ENCODE results near the gene LONRF3. TPM values are rescaled to one million over a fixed set of nuclear protein-coding genes. Genes with fewer than 3 reads are reported as not detected.

LONRF3 gene
- total and polyA plus RNA-seq, 2 of the 13 experiments (the other 11 are each of a cell fraction or from before 2014, with no cell fraction given): 4.8 to 11.6 TPM

DNA sequence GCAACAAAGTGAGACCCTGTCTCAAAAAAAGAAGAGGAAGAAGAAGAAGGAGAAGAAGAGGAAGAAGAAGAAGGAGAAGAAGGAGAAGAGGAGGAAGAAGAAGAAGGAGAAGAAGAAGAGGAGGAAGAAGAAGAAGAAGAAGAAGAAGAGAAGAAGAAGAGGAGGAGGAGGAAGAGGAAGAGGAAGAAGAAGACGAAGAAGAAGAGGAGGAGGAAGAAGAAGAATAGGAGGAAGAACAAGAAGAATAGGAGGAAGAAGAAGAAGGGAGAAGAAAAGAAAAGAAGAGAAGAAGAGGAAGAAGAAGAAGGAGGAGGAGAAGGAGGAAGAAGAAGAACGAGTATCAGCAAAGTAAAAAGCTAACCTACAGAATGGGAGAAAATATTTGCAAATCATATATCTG lies 33.3 kb upstream of the LONRF3 start:
- in situ Hi-C loops (cut with HindIII; ENCODE audit: extremely low pct_ligation_motif_present, low pct_unique_long_range_greater_than_20kb) (no loop called here), intact Hi-C loops (cut with micrococcal nuclease; ENCODE audit: unreplicated experiment) (no loop called here)
- Histone ChIP-seq H3K27me3 (ENCODE audit: control insufficient read depth in 1 of 2, insufficient read depth in 2 of 2, low read length in 2 of 2) (no peaks in the 10 kb centered on the region), H3K79me2 (ENCODE audit: insufficient read depth, low read length) (no peaks in the 10 kb centered on the region), H3K9ac (ENCODE audit: insufficient read depth, low read depth, low read length) (no peak overlapping the region), H3K4me3 (replicated peaks in 1 of 3; ENCODE audit: insufficient read depth in 1 of 3, low read depth in 2 of 3, low read length in 3 of 3) (no peak overlapping the region), H3K9me3 (ENCODE audit: low read length) (no peaks in the 10 kb centered on the region), H3K27ac (ENCODE audit: extremely low read length, insufficient read depth, low read length) (no peak overlapping the region), H3K4me1 (ENCODE audit: insufficient read depth, low read length) (no peaks in the 10 kb centered on the region), H4K20me1 (ENCODE audit: insufficient read depth, low read length) (no peaks in the 10 kb centered on the region), H2AFZ (ENCODE audit: low read length) (no peak overlapping the region), H3K4me2 (ENCODE audit: low read depth, low read length) (no peak overlapping the region), H3K36me3 (replicated peaks in 1 of 2; ENCODE audit: control insufficient read depth in 1 of 2, insufficient read depth in 2 of 2, low read length in 2 of 2) (no peaks in the 10 kb centered on the region)
- BruUV-seq (replicated peaks): no TSS peak
- ATAC-seq (no peak), FAIRE-seq (no peak), DNase-seq (ENCODE audit: low spot score) (no peak)
- POLR2A ChIA-PET: no interaction called here
- WGBS (ENCODE audit: low lambda C conversion rate): 10% methylated on average over 2 of the region's 2 CpGs
- CTCF ChIA-PET (ENCODE audit: low intra/inter-chr PET ratio, low total read pairs): no interaction called here
- TF ChIP-seq SNAPC4 (CRISPR knock-in tag; IDR thresholded peaks at IDR 0.05) (no peak), RFXANK (CRISPR knock-in tag; IDR thresholded peaks at IDR 0.05) (no peak), CTCF (CRISPR knock-in tag; IDR thresholded peaks at IDR 0.05) (no peak), CBX2 (IDR thresholded peaks at IDR 0.05; ENCODE audit: low read depth, low read length) (no peak), CBX2 (CRISPR knock-in tag; IDR thresholded peaks at IDR 0.05; ENCODE audit: low read depth) (no peak), ZBTB21 (CRISPR knock-in tag; IDR thresholded peaks at IDR 0.05) (no peak), FOXA3 (CRISPR knock-in tag; IDR thresholded peaks at IDR 0.05) (no peak), ZNF670 (CRISPR knock-in tag; IDR thresholded peaks at IDR 0.05; ENCODE audit: borderline replicate concordance) (no peak), ZNF292 (CRISPR knock-in tag; IDR thresholded peaks at IDR 0.05; ENCODE audit: borderline replicate concordance, low read depth) (no peak), ZNF567 (CRISPR knock-in tag; IDR thresholded peaks at IDR 0.05; ENCODE audit: borderline replicate concordance) (no peak), PBX2 (CRISPR knock-in tag; IDR thresholded peaks at IDR 0.05) (no peak), ZNF776 (CRISPR knock-in tag; IDR thresholded peaks at IDR 0.05) (no peak)
- TF ChIP-seq, protein P1, sequence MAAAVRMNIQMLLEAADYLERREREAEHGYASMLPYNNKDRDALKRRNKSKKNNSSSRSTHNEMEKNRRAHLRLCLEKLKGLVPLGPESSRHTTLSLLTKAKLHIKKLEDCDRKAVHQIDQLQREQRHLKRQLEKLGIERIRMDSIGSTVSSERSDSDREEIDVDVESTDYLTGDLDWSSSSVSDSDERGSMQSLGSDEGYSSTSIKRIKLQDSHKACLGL (CRISPR knock-in tag; IDR thresholded peaks at IDR 0.05): no peak
- TF ChIP-seq, protein P2, sequence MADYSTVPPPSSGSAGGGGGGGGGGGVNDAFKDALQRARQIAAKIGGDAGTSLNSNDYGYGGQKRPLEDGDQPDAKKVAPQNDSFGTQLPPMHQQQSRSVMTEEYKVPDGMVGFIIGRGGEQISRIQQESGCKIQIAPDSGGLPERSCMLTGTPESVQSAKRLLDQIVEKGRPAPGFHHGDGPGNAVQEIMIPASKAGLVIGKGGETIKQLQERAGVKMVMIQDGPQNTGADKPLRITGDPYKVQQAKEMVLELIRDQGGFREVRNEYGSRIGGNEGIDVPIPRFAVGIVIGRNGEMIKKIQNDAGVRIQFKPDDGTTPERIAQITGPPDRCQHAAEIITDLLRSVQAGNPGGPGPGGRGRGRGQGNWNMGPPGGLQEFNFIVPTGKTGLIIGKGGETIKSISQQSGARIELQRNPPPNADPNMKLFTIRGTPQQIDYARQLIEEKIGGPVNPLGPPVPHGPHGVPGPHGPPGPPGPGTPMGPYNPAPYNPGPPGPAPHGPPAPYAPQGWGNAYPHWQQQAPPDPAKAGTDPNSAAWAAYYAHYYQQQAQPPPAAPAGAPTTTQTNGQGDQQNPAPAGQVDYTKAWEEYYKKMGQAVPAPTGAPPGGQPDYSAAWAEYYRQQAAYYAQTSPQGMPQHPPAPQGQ (CRISPR knock-in tag; IDR thresholded peaks at IDR 0.05; ENCODE audit: borderline replicate concordance): no peak

All from HepG2 (cell line).